ENCODE results near the gene ZNF292.

DNA sequence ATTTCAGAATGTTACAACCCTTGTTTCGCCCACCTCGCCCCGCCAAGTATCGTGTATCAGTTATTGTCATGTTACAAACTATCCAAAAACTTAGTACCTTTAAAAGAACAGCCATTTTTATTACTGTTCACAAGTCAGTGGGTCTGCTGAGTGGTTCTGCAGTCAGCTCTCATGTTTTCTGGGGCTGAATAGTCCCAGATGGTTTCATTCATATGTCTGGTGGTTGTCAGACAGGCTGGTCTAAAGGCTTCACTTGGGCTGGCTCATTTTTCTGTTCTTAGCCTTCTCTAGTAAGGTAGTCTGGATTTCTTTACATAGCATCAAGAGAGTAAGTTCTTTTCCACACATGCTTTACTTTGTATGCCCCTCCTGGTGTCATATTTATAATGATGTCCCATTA lies 8.6 kb downstream of the ZNF292 start:
- no peak for TF ChIP-seq POLR2A (IDR thresholded peaks at IDR 0.05)
- TF ChIP-seq, protein P1, sequence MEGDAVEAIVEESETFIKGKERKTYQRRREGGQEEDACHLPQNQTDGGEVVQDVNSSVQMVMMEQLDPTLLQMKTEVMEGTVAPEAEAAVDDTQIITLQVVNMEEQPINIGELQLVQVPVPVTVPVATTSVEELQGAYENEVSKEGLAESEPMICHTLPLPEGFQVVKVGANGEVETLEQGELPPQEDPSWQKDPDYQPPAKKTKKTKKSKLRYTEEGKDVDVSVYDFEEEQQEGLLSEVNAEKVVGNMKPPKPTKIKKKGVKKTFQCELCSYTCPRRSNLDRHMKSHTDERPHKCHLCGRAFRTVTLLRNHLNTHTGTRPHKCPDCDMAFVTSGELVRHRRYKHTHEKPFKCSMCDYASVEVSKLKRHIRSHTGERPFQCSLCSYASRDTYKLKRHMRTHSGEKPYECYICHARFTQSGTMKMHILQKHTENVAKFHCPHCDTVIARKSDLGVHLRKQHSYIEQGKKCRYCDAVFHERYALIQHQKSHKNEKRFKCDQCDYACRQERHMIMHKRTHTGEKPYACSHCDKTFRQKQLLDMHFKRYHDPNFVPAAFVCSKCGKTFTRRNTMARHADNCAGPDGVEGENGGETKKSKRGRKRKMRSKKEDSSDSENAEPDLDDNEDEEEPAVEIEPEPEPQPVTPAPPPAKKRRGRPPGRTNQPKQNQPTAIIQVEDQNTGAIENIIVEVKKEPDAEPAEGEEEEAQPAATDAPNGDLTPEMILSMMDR (IDR thresholded peaks at IDR 0.05), result no peak

All from testis (tissue), 2 donors.